Fibroblast of pulmonary artery (primary cell): ENCODE data around the gene FBXO44.

Source experiments
- DNase-seq: peaks from one replicate; pipeline ENCODE4 v3.0.0-alpha.2; 2010; ENCODE audit warnings: low read depth
- H3K4me3 ChIP-seq: replicated peaks from 2 replicates; pipeline ENCODE4 v1.5.1; 2011; ENCODE audit warnings: low read depth, mild to moderate bottlenecking, control low read depth, low read length, moderate library complexity
- CTCF ChIP-seq: IDR thresholded peaks from 2 replicates; pipeline ENCODE4 v1.5.1; 2011; ENCODE audit warnings: mild to moderate bottlenecking, control low read depth, low read length, inconsistent platforms; ENCODE audit errors: missing control alignments

The FBXO44 gene

GRCh38 chr1:11623702-11624101, 31.0 kb upstream of the FBXO44 start:
- no peak overlapping the region for H3K4me3 ChIP-seq
- TF ChIP-seq CTCF: no peak
- DNase-seq: no peak

DNA sequence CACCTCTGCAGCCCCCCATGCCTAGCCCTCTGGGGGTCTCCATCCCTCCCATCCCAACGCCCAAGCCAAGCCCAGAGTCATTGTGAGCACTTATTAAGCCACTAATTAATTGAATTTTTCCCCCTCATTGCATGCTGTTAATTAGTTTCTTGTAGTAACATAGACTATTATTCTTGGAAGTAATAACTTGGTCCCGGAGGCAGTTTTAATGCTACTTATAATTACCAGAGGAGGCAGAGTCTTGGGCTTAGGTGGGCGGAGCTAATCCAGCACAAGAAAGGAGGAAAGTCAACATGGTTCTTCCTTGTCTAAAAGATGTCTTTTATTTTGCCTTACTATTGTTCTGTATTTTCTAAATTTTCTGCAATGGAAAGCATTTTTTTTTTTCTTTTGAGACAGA, 28.1 kb upstream of the FBXO44 start:
- no peak overlapping the region for H3K4me3 ChIP-seq
- no peak for DNase-seq
- no peak for TF ChIP-seq CTCF

DNA sequence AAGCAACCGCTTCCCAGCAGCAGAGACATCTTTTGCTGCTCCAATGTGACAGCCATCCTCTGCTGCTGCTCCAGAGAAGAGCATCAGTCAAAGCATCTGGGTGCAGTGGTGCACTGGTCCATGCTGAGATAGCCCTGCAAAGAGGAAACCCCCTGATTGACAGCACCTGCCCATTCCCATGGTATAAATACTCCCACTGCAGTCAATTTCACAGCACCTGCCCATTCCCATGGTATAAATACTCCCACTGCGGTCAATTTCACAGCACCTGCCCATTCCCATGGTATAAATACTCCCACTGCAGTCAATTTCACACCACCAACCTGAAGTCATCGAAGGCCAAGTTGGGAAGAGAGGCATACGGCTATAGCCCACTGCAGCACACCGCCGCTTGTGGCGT, 25.9 kb upstream of the FBXO44 start:
- H3K4me3 ChIP-seq: no peak overlapping the region
- TF ChIP-seq CTCF: no peak
- DNase-seq: no peak

DNA sequence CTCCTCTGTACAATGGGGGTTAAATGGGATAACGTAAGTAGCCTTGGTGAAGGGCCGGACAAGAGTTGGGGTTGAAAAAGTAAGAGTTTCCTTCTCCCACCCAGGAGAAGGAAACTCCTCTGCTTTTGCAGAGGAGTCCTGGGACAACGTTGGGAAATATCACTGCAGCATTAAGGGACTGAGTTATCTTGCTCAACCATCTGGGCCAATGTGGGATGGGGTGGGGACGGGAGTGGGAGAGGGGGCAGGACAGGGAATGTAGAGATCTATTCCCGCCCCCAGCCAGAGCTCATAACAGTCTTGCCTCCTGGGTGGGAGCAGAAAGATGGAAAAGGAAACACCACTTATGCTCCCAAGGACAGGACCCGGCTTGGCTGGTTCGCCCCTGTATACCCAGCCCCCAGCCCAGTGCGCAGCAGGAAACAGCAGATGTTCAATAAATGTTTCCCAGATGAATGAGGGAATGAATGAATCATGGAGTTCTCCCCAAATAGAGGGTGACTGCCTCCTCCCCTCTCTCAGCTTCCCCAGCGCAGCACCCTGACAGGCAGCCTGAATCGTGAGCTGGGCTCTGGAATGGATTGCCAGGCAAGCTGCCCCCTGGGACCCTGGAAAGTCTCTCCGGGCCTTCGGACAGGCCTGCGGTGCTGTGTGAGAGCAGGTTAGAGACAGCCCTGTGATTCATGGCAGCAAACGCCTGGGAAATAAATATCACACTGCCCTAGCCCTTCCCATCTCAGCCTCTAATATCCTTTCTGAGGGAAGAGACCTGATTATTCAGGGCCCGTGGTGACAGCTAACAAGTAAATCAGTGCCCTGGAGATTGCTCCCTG, 25.3 kb upstream of the FBXO44 start:
- TF ChIP-seq CTCF: no peak
- DNase-seq: no peak
- no peak overlapping the region for H3K4me3 ChIP-seq

- TF ChIP-seq CTCF: no peak
- DNase-seq: no peak
- no peak overlapping the region for H3K4me3 ChIP-seq
Measured at GRCh38 chr1:11634365-11635192, 20.1 kb upstream of the FBXO44 start.

GRCh38 chr1:11638121-11638520, 16.6 kb upstream of the FBXO44 start:
- no peak for TF ChIP-seq CTCF
- DNase-seq: no peak

GRCh38 chr1:11639372-11639771, 15.3 kb upstream of the FBXO44 start:
- no peak for DNase-seq
- no peak for TF ChIP-seq CTCF
- no peak overlapping the region for H3K4me3 ChIP-seq

More at GRCh38 chr1:11638121-11638520, 16.6 kb upstream of the FBXO44 start:
- H3K4me3 ChIP-seq: no peak overlapping the region
